ENCODE measurements around the gene NPEPPS. TPM values are rescaled to one million over a fixed set of nuclear protein-coding genes. Genes with fewer than 3 reads are reported as not detected.
A peak's percentile ranks its signal among the peaks of the same experiment; 100 is the strongest.

NPEPPS gene
- total and polyA plus RNA-seq, 2 of the 13 experiments (the other 11 are each of a cell fraction or from before 2014, with no cell fraction given), result 53.5 to 127 TPM

DNA sequence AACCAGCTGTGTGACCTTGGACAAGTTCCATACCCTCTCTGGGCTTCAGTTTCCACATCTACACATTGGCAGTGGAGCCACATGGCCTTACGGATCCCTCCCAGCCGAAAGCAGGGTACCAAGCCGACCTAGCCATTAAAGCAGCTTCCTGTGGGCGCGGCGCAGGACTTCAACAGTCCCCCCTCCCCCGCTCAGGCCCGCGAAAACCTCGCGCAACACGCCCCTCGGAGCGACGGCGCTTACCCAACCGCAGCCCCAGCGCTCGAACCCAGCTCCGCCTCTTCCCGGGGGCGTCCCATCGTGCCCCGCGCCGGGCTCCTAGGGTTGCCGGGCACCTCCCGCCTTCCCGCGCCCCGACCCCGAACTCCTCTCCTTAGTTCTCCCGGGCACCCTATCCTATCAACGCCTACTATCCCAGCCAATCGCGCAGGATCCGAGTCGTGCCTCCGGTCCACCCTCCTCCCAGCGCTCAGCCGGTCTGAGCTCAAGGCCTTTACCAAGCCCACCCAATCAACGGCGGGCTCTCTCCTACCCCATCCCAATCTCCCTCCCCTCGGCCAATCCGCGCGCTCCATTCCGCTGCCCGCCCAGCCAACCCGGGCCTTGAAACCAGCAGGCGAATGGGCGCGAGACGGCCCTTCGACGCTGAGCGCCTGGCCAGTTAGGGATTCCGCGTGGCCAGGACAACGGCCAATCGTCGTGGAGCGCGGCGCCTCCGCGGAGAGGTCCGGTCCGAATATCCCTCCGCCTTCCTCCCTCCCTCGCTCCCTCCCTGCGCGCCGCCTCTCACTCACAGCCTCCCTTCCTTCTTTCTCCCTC, 118.5 kb downstream of the NPEPPS start, which contains the start of gene KPNB1 (continued):
- TF ChIP-seq, protein P1, sequence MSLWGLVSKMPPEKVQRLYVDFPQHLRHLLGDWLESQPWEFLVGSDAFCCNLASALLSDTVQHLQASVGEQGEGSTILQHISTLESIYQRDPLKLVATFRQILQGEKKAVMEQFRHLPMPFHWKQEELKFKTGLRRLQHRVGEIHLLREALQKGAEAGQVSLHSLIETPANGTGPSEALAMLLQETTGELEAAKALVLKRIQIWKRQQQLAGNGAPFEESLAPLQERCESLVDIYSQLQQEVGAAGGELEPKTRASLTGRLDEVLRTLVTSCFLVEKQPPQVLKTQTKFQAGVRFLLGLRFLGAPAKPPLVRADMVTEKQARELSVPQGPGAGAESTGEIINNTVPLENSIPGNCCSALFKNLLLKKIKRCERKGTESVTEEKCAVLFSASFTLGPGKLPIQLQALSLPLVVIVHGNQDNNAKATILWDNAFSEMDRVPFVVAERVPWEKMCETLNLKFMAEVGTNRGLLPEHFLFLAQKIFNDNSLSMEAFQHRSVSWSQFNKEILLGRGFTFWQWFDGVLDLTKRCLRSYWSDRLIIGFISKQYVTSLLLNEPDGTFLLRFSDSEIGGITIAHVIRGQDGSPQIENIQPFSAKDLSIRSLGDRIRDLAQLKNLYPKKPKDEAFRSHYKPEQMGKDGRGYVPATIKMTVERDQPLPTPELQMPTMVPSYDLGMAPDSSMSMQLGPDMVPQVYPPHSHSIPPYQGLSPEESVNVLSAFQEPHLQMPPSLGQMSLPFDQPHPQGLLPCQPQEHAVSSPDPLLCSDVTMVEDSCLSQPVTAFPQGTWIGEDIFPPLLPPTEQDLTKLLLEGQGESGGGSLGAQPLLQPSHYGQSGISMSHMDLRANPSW (CRISPR knock-in tag; IDR thresholded peaks at IDR 0.05; ENCODE audit: borderline replicate concordance), result no peak; the same call in 1 of the 2 replicates
- TF ChIP-seq HIVEP1 (CRISPR knock-in tag; IDR thresholded peaks at IDR 0.05), result peak; percentile 87
- peak; percentile 87 for TF ChIP-seq SP4 (CRISPR knock-in tag; IDR thresholded peaks at IDR 0.05)
- TF ChIP-seq ZNF781 (CRISPR knock-in tag; IDR thresholded peaks at IDR 0.05; ENCODE audit: borderline replicate concordance, not compliant biosample characterization), result peak; percentile 45
- peak; percentile 86 for TF ChIP-seq KAT8 (CRISPR knock-in tag; IDR thresholded peaks at IDR 0.05)
- TF ChIP-seq SATB2 (CRISPR knock-in tag; IDR thresholded peaks at IDR 0.05), result 0 out of 2 replicates have a peak, but pooled peaks have one; percentile 34
- no peak for TF ChIP-seq POLR2AphosphoS2 (IDR thresholded peaks at IDR 0.05; ENCODE audit: low read depth, low read length)
- TF ChIP-seq, protein P2, sequence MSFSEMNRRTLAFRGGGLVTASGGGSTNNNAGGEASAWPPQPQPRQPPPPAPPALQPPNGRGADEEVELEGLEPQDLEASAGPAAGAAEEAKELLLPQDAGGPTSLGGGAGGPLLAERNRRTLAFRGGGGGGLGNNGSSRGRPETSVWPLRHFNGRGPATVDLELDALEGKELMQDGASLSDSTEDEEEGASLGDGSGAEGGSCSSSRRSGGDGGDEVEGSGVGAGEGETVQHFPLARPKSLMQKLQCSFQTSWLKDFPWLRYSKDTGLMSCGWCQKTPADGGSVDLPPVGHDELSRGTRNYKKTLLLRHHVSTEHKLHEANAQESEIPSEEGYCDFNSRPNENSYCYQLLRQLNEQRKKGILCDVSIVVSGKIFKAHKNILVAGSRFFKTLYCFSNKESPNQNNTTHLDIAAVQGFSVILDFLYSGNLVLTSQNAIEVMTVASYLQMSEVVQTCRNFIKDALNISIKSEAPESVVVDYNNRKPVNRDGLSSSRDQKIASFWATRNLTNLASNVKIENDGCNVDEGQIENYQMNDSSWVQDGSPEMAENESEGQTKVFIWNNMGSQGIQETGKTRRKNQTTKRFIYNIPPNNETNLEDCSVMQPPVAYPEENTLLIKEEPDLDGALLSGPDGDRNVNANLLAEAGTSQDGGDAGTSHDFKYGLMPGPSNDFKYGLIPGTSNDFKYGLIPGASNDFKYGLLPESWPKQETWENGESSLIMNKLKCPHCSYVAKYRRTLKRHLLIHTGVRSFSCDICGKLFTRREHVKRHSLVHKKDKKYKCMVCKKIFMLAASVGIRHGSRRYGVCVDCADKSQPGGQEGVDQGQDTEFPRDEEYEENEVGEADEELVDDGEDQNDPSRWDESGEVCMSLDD (CRISPR knock-in tag; IDR thresholded peaks at IDR 0.05; ENCODE audit: borderline replicate concordance), result no peak
- no peak for TF ChIP-seq ZNF260 (CRISPR knock-in tag; IDR thresholded peaks at IDR 0.05; ENCODE audit: borderline replicate concordance, low read depth)
- TF ChIP-seq TOPORS (CRISPR knock-in tag; IDR thresholded peaks at IDR 0.05), result peak; percentile 36; the same call in 1 of the 2 replicates
- TF ChIP-seq ZNF160 (CRISPR knock-in tag; IDR thresholded peaks at IDR 0.05), result peak; percentile 90; the same call in 1 of the 2 replicates
- TF ChIP-seq GATA4 (IDR thresholded peaks at IDR 0.05; ENCODE audit: borderline replicate concordance, low read depth), result peak; percentile 67
- 0 out of 2 replicates have a peak, but pooled peaks have one; percentile 90 for TF ChIP-seq ZNF354B (CRISPR knock-in tag; IDR thresholded peaks at IDR 0.05)
- no peak for TF ChIP-seq PLRG1 (conservative IDR thresholded peaks at IDR 0.05)
- peak; percentile 98 for TF ChIP-seq RNF2 (conservative IDR thresholded peaks at IDR 0.05; ENCODE audit: low read depth)
- 0 out of 2 replicates have a peak, but pooled peaks have one; percentile 57 for TF ChIP-seq GZF1 (CRISPR knock-in tag; IDR thresholded peaks at IDR 0.05)
- TF ChIP-seq ZNF484 (CRISPR knock-in tag; IDR thresholded peaks at IDR 0.05; ENCODE audit: borderline replicate concordance, low read depth), result no peak
- TF ChIP-seq TBX2 (CRISPR knock-in tag; IDR thresholded peaks at IDR 0.05; ENCODE audit: borderline replicate concordance), result peak; percentile 83
- TF ChIP-seq ZNF777 (CRISPR knock-in tag; IDR thresholded peaks at IDR 0.05), result peak; percentile 55
- TF ChIP-seq MAZ (IDR thresholded peaks at IDR 0.05; ENCODE audit: borderline replicate concordance, low read depth, low read length), result peak; percentile 100
- TF ChIP-seq MAZ (CRISPR knock-in tag; IDR thresholded peaks at IDR 0.05; ENCODE audit: low read depth), result peak; percentile 99
- TF ChIP-seq ZNF34 (CRISPR knock-in tag; IDR thresholded peaks at IDR 0.05; ENCODE audit: borderline replicate concordance), result peak; percentile 68; the same call in 1 of the 2 replicates
- TF ChIP-seq ZNF543 (CRISPR knock-in tag; IDR thresholded peaks at IDR 0.05), result peak; percentile 98
- TF ChIP-seq, protein P3, sequence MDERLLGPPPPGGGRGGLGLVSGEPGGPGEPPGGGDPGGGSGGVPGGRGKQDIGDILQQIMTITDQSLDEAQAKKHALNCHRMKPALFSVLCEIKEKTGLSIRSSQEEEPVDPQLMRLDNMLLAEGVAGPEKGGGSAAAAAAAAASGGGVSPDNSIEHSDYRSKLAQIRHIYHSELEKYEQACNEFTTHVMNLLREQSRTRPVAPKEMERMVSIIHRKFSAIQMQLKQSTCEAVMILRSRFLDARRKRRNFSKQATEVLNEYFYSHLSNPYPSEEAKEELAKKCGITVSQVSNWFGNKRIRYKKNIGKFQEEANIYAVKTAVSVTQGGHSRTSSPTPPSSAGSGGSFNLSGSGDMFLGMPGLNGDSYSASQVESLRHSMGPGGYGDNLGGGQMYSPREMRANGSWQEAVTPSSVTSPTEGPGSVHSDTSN (CRISPR knock-in tag; IDR thresholded peaks at IDR 0.05), result no peak
